ENCODE data around the gene OSBPL8. TPM values are rescaled to one million over a fixed set of nuclear protein-coding genes. Genes with fewer than 3 reads are reported as not detected.
"Not testable (repeated sequence)": the region's sequence is repeated elsewhere in the genome, so short reads cannot be mapped to it uniquely, and the experiment has no call there.

Gene OSBPL8
- total RNA-seq, 2 donors from 2014 or later, result 99.0 to 105 TPM

DNA sequence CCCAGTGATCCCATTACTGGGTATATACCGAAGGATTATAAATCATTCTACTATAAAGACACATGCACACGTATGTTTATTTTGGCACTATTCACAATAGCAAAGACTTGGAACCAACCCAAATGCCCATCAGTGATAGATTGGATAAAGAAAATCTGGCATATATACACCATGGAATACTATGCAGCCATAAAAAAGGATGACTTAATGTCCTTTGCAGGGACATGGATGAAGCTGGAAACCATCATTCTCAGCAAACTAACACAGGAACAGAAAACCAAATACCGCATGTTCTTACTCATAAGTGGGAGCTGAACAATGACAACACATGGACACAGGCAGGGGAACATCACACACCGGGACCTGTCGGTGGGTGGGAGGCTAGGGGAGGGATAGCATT is 195.4 kb downstream of the OSBPL8 start:
- not testable (repeated sequence) for H3K4me3 Mint-ChIP-seq; H3K27me3 Mint-ChIP-seq; DNase-seq (ENCODE audit: low spot score); H3K27ac Mint-ChIP-seq; H3K9me3 Mint-ChIP-seq; H3K4me1 Mint-ChIP-seq (ENCODE audit: low read depth in 2 of 2); ATAC-seq
- H3K36me3 Mint-ChIP-seq, result peaks cover 42% of the 10 kb centered on the region

DNA sequence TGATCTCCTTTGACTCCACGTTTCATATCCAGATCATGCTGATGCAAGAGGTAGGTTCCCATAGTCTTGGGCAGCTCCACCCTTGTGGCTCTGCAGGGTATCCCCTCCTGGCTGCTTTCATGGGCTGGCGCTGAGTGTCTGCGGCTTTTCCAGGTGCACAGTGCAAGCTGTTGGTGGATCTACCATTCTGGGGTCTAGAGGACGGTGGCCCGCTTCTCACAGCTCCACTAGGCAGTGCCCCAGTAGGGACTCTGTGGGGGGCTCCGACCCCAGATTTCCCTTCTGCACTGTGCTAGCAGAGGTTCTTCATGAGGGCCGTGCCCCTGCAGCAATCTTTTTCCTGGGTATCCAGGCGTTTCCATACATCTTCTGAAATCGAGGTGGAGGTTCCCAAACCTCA is 199.3 kb downstream of the OSBPL8 start:
- Mint-ChIP-seq H3K4me1 (ENCODE audit: low read depth in 2 of 2) (peaks cover 0 to 7% of the 10 kb centered on the region in 2 donors), H3K36me3 (peaks cover 22% of the 10 kb centered on the region), H3K27me3 (no peaks in the 10 kb centered on the region), H3K4me3 (no peak overlapping the region), H3K27ac (no peak overlapping the region), H3K9me3 (no peaks in the 10 kb centered on the region)
- DNase-seq (ENCODE audit: low spot score), result no peak
- no peak for ATAC-seq

DNA sequence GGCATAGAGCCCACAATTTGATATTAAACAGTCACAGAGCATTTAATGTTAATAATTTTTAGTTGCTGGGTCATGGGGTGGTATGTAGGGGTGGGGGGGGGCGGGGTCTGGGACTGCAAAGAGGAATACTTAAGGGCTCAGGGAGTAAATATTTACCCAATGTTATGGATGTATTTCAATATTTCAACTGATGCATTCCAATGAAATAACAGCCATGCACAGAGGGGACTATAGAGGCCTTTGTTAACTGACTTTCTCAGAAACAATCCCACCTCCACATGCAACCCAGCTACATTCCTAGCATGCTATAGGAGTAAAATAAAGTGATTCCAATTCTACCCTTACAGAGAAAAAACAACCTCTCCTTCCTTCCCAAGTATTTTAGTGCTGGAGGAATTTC is 203.5 kb downstream of the OSBPL8 start:
- Mint-ChIP-seq H3K4me3 (no peak overlapping the region), H3K27me3 (no peaks in the 10 kb centered on the region), H3K27ac (no peak overlapping the region), H3K4me1 (ENCODE audit: low read depth in 2 of 2) (peaks cover 0 to 7% of the 10 kb centered on the region in 2 donors), H3K9me3 (no peaks in the 10 kb centered on the region), H3K36me3 (peaks cover 18% of the 10 kb centered on the region)
- DNase-seq (ENCODE audit: low spot score) (no peak), ATAC-seq (no peak)

DNA sequence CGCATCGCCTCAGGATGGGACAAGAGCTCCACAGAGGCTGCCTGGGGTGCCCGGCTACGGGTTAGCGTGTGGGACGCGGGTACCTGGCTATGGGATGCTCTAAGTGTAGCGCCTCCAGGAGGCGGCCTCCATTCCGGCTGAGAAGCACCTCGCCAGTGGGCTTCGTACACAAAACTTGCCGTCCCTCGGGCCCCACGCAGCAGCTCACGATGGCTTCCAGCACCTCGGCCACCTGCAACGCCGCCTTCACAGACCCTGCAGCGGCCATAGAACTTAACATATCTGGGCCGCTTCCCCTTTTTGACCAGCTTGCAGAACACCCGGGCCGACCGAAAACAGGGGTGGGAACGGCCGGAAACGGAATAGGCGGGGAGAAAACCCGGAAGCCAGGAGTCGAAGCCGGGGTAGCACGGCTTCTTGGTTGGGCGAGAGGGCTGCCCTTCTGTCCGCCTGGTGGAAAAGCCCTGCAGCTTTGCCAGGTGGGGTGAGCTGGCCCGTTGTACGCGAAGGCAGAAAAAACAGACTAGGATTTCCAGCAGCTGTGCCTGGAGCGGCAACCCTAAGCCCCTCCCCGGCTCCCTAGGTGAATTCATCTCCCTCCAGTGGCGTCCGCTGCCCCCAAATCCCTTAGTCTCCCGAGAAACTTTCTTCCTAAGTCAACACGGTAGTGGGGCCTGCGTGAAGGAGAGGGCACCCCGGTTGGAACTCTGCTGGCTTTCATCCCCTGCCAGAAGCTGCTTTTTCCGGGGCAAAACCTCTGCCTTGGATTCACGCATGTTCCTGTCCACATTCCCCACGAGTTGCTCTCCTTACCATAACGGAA is 211.3 kb downstream of the OSBPL8 start, which contains the start of gene BBS10:
Gene BBS10 (minus strand): TSS at position 337 of the 823 bp plus-strand sequence. CDS start 57 bp downstream, at position 280.
- Mint-ChIP-seq H3K27me3 (no peaks in the 10 kb centered on the region), H3K36me3 (no peaks in the 10 kb centered on the region), H3K4me1 (ENCODE audit: low read depth in 2 of 2) (peaks cover 16 to 22% of the 10 kb centered on the region in 2 donors), H3K27ac (peak within 1 kb of the TSS; percentile 83 to 94), H3K4me3 (peak within 1 kb of the TSS; percentile 89), H3K9me3 (no peaks in the 10 kb centered on the region)
- DNase-seq (ENCODE audit: low spot score) (peak; percentile 91), ATAC-seq (peak; percentile 98 to 99)

DNA sequence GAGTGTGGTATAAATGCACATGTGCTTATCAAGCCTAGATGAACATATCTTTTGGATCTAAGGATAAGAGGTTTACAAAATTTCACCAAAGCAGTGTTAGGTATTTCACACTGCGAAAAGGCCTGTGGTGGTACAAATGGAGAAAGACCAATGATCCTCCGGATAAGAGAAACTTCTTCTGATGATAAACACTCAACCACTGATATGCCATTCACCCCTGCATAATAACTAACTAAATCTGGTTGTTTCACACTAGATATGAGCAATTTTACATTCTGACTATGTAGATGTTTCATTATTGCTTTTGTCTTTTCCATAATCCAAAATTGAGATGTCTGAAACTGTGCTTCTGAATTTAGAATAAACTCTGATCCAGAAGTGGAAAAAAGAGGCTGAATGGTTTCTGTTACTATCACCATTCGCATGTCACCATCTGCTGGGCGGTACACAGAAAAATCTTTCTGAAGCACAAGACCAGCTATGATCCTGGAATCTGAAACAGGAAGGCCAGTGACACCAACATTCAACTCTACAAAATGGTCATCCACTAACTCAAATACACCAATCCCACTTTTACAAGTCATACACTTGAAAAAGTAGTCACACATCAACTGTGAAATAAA is 212.7 kb downstream of the OSBPL8 start:
- no peaks in the 10 kb centered on the region for H3K36me3 Mint-ChIP-seq
- peak overlapping the region; percentile 83 to 94 for H3K27ac Mint-ChIP-seq
- DNase-seq (ENCODE audit: low spot score), result no peak
- no peak for ATAC-seq
- peaks cover 16 to 22% of the 10 kb centered on the region in 2 donors for H3K4me1 Mint-ChIP-seq (ENCODE audit: low read depth in 2 of 2)
- peak overlapping the region; percentile 89 for H3K4me3 Mint-ChIP-seq
- H3K9me3 Mint-ChIP-seq, result no peaks in the 10 kb centered on the region
- no peaks in the 10 kb centered on the region for H3K27me3 Mint-ChIP-seq

DNA sequence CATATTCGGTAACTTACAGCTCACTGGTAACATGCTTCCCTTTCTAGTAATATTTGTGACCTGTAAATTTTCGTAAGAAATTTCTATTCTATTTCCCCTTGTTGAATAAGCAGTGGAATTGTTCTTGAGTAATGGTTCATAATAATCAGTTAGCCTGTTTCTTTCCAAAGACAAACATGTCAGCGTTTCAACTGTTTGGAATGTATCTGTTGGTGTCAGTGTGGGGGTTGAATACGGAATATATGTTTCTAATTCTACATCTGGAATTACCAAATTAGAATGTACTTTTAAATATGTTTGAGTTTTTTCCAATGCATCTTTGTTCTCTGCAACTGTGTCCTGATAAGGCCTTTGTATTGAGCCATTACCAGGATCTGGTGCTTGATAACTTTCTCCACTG is 213.3 kb downstream of the OSBPL8 start:
- no peak for ATAC-seq
- no peak for DNase-seq (ENCODE audit: low spot score)
- Mint-ChIP-seq H3K27me3 (peaks cover 0 to 6% of the 10 kb centered on the region in 2 donors), H3K27ac (no peak overlapping the region), H3K9me3 (no peaks in the 10 kb centered on the region), H3K36me3 (no peaks in the 10 kb centered on the region), H3K4me3 (no peak overlapping the region), H3K4me1 (ENCODE audit: low read depth in 2 of 2) (peaks cover 16 to 22% of the 10 kb centered on the region in 2 donors)

DNA sequence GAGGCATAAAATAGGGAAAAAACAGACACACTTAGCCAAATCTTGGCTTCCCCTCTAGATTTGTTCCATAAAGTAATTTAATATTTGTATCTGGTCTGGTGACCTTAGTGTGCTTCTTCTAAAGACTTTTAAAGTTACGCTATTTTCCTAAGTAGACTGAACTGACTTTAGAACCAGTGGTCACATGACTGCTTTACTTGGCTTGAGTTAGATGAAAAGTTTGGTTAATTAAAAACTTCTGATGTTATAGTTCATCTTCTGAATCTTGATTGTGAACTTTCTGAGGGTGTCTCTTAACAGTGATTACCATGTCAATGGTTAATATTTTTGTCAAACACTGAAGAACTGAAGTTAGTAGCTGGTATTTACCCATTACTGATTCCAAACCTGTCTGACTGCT is 214.0 kb downstream of the OSBPL8 start:
- ATAC-seq (no peak), DNase-seq (ENCODE audit: low spot score) (no peak)
- H3K36me3 Mint-ChIP-seq, result no peaks in the 10 kb centered on the region
- H3K27ac Mint-ChIP-seq, result no peak overlapping the region
- H3K4me1 Mint-ChIP-seq (ENCODE audit: low read depth in 2 of 2), result peaks cover 16 to 22% of the 10 kb centered on the region in 2 donors
- H3K27me3 Mint-ChIP-seq, result peaks cover 2 to 8% of the 10 kb centered on the region in 2 donors
- no peak overlapping the region for H3K4me3 Mint-ChIP-seq
- H3K9me3 Mint-ChIP-seq, result no peaks in the 10 kb centered on the region

DNA sequence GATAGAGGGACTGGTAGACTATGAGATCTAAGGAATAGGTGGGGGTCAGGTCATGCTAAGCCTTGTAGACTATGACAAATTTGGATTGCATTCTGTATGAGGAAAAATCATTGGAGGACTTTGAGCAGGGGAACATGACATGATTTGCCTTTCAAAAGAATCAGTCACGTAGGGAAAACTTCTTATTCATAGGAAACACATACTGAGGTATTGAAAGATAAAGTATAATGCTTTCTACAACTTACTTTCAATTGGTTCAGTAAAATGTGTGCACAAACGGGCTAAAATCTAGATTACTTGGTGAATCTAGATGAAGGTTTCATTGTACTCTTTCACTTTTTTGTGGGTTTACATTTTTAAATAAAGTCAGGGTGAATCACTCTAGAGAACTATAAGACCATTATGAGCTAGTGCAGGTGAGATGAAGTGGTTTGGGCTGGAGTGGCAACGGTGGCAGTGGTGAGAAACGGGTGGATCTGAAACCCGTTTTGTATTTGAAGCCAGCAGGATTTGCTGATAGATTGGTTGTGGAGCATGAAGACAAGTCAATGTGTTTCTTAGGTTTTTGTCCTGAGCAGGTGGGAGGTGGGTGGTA is 218.0 kb downstream of the OSBPL8 start:
- Mint-ChIP-seq H3K4me1 (ENCODE audit: low read depth in 2 of 2) (peaks cover 0 to 2% of the 10 kb centered on the region in 2 donors), H3K27ac (no peak overlapping the region), H3K36me3 (no peaks in the 10 kb centered on the region), H3K4me3 (no peak overlapping the region), H3K9me3 (no peaks in the 10 kb centered on the region), H3K27me3 (peaks cover 24 to 26% of the 10 kb centered on the region in 2 donors)
- no peak for DNase-seq (ENCODE audit: low spot score)
- ATAC-seq, result no peak

DNA sequence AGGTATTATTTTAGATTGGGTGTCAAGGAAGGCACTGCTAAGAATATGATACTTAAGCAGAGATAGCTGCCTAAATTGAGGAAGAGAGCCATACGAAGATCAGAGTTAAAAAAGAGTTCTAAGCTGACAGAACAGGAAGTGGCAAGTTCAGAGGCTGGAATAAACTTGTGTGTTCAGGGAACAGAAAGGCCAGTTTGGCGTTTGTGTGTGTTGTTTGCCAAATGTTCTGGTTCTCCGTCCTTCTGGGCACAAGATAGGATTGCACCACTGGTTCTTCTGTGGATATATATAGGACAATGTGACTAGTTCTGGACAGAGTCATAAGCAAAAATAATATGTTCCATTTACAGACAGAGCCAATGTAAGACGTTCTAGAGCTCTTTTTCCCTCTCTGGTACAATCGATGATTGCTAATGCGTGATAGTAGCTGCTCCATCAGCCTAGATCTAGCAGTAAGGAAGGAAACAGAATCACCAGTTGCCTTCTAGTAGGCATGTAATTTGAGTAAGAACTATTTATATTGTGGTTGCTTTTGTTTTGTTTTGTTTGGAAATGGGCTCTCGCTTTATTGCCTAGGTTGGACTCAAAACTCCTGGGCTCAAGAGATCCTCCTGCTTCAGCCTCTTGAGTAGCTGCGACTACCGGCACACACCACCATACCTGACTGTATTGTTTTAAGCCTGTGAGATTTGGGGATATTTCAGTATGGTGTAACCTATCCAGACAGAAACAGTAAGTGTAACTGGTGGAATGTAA is 218.7 kb downstream of the OSBPL8 start:
- H3K4me3 Mint-ChIP-seq, result no peak overlapping the region
- no peaks in the 10 kb centered on the region for H3K4me1 Mint-ChIP-seq (ENCODE audit: low read depth in 2 of 2)
- no peaks in the 10 kb centered on the region for H3K9me3 Mint-ChIP-seq

DNA sequence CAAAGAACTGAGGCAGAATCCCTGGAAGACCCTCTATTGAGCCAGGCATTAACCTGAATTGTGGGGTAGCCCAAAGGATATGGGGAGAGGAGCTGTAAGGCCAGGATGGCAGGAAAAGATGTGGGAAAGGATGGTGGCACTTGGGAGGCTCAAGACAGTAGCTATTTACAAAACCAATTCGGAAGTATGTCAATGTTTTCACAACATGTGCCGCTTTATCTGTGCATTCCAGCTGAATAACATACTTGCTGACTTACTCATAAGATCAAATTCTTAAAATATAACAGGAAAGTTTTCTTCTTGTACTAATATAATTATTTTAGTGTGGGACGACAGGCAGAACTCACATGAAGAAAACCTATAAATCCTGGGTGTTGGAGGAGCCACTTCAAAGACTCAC is 222.0 kb downstream of the OSBPL8 start:
- Mint-ChIP-seq H3K9me3 (no peaks in the 10 kb centered on the region), H3K4me3 (no peak overlapping the region), H3K27me3 (peaks cover 31 to 39% of the 10 kb centered on the region in 2 donors), H3K4me1 (ENCODE audit: low read depth in 2 of 2) (no peaks in the 10 kb centered on the region), H3K36me3 (no peaks in the 10 kb centered on the region), H3K27ac (no peak overlapping the region)
- ATAC-seq (no peak), DNase-seq (ENCODE audit: low spot score) (no peak)

More for the DNA sequence above, 218.7 kb downstream of the OSBPL8 start:
- Mint-ChIP-seq H3K36me3 (no peaks in the 10 kb centered on the region), H3K27me3 (peaks cover 24 to 26% of the 10 kb centered on the region in 2 donors), H3K27ac (no peak overlapping the region)
- DNase-seq (ENCODE audit: low spot score) (no peak), ATAC-seq (no peak)

DNA sequence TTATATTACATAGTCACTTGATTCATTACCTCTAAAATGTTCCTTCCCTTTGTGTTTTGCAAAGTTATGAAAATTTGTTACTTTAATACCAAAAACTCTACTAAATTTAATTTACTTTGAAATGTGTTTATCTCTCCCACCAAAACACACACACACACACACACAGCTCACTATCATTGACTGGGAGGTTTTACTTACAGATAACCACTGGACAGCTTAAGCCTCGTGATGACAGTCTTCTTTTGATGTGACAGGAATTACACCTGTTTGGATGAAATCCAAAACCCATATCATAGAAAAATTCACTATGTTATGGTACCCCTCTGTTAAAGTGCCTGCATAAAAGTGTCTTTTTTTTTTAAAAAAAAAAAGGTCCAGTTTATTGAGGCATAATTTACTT is 227.0 kb downstream of the OSBPL8 start:
- ATAC-seq, result no peak
- Mint-ChIP-seq H3K27me3 (peaks cover 34 to 44% of the 10 kb centered on the region in 2 donors), H3K9me3 (no peaks in the 10 kb centered on the region), H3K27ac (no peak overlapping the region), H3K4me3 (no peak overlapping the region), H3K4me1 (ENCODE audit: low read depth in 2 of 2) (no peaks in the 10 kb centered on the region), H3K36me3 (no peaks in the 10 kb centered on the region)
- DNase-seq (ENCODE audit: low spot score), result no peak

DNA sequence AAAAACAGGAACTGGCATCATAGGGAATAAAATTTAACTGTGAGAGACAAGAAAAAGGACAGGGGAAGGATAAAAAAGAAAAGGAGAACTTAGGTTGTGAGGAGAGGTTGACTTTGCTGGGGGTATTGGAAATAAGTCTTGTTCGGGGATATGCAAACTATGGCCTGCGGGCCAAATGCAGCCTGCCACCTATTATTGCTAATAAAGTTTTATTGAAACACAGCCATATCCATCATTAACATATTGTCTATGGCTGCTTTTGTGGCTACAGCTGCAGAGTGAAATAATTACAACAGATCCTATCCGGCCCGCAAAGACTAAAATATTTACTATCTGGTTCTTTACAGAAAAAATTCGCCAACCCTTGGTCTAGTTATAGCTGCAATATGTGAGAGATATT is 230.0 kb downstream of the OSBPL8 start:
- Mint-ChIP-seq H3K4me3 (no peak overlapping the region), H3K27ac (no peak overlapping the region), H3K36me3 (no peaks in the 10 kb centered on the region), H3K4me1 (ENCODE audit: low read depth in 2 of 2) (no peaks in the 10 kb centered on the region), H3K27me3 (peaks cover 27 to 35% of the 10 kb centered on the region in 2 donors), H3K9me3 (no peaks in the 10 kb centered on the region)
- DNase-seq (ENCODE audit: low spot score) (no peak), ATAC-seq (no peak)

DNA sequence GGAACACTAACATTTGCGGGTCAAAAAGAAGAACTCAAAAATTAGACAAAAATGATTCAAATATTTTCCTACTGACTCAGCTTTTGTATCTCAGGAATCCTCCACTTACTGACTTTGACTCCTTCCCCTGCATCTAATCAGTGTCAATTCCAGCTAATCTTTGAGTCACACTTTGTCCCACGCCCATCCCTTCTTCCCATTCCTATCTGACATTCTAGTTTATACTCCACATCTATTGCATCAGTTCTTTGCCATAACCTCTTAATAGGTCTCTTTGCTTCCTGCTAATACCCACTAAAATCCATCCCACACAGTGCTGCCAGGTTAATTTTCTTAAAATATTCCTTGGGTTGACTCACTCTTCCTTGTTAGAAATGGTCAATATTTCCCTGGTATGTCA is 230.4 kb downstream of the OSBPL8 start:
- Mint-ChIP-seq H3K4me3 (no peak overlapping the region), H3K4me1 (ENCODE audit: low read depth in 2 of 2) (no peaks in the 10 kb centered on the region), H3K27ac (no peak overlapping the region), H3K9me3 (no peaks in the 10 kb centered on the region), H3K27me3 (peaks cover 27 to 35% of the 10 kb centered on the region in 2 donors), H3K36me3 (no peaks in the 10 kb centered on the region)
- ATAC-seq, result no peak
- no peak for DNase-seq (ENCODE audit: low spot score)
